A172 (cell line): ENCODE results near the gene RTN4RL2. TPM values are rescaled to one million over a fixed set of nuclear protein-coding genes. Genes with fewer than 3 reads are reported as not detected.

ENCODE experiments used
- DNase-seq: peaks from one replicate; pipeline ENCODE4 v3.0.0-alpha.2; 2015; ENCODE audit warnings: low spot score
- total RNA-seq: library from RNA; depleted of rRNA; stranded (reverse); fragments of >200 nt; shearing (Covaris generic); gene quantifications from 2 replicates; pipeline ENCODE4 v1.2.3, GENCODE V29; 2014; rRNA removed

Gene RTN4RL2
- total RNA-seq: 0.64 and 1.6 TPM in 2 replicates

- DNase-seq: peak; percentile 41
These were observed at the start of gene RTN4RL2 for GRCh38 chr11:57460022-57460757. Gene RTN4RL2 (plus strand): TSS chr11:57460528. CDS start chr11:57460866, 338 bp downstream.

- no peak for DNase-seq
These were observed 46.6 kb upstream of the RTN4RL2 start for GRCh38 chr11:57413681-57414080.

GRCh38 chr11:57414612-57415212, 45.6 kb upstream of the RTN4RL2 start:
- DNase-seq: no peak

- DNase-seq: no peak
These were observed 43.9 kb upstream of the RTN4RL2 start for GRCh38 chr11:57416436-57416835.

GRCh38 chr11:57417056-57417455, 43.3 kb upstream of the RTN4RL2 start:
- DNase-seq: no peak

- DNase-seq: no peak
These were observed 42.2 kb upstream of the RTN4RL2 start for GRCh38 chr11:57418131-57418530.

- DNase-seq: no peak
These were observed 41.2 kb upstream of the RTN4RL2 start for GRCh38 chr11:57419146-57419545.

- DNase-seq: no peak
These were observed 39.3 kb upstream of the RTN4RL2 start for GRCh38 chr11:57421066-57421465.

- no peak for DNase-seq
These were observed 38.5 kb upstream of the RTN4RL2 start for GRCh38 chr11:57421805-57422204.

- no peak for DNase-seq
These were observed 37.7 kb upstream of the RTN4RL2 start for GRCh38 chr11:57422669-57423068.

- no peak for DNase-seq
These were observed 36.1 kb upstream of the RTN4RL2 start for GRCh38 chr11:57424137-57424791.

- peak; percentile 94 for DNase-seq
These were observed 35.4 kb upstream of the RTN4RL2 start for GRCh38 chr11:57424792-57425564.

GRCh38 chr11:57425565-57426438, 34.5 kb upstream of the RTN4RL2 start:
- DNase-seq: no peak

- no peak for DNase-seq
These were observed 33.8 kb upstream of the RTN4RL2 start for GRCh38 chr11:57426439-57426928.

GRCh38 chr11:57426929-57427726, 33.2 kb upstream of the RTN4RL2 start, which contains the start of gene SLC43A3:
Gene SLC43A3 (minus strand): TSS chr11:57427121. CDS start chr11:57426172, 949 bp downstream.
- peak; percentile 68 for DNase-seq

GRCh38 chr11:57427727-57428082, 32.6 kb upstream of the RTN4RL2 start:
- no peak for DNase-seq

GRCh38 chr11:57428643-57429042, 31.7 kb upstream of the RTN4RL2 start:
- DNase-seq: no peak

- no peak for DNase-seq
These were observed 30.4 kb upstream of the RTN4RL2 start for GRCh38 chr11:57429946-57430345.

GRCh38 chr11:57430952-57431351, 29.4 kb upstream of the RTN4RL2 start:
- no peak for DNase-seq

GRCh38 chr11:57432149-57432561, 28.2 kb upstream of the RTN4RL2 start:
- no peak for DNase-seq
